NB4 (cell line): ENCODE results near the gene NOA1.
"Not testable (repeated sequence)": the region's sequence is repeated elsewhere in the genome, so short reads cannot be mapped to it uniquely, and the experiment has no call there.

ENCODE experiments used
- DNase-seq: peaks from one replicate; pipeline ENCODE4 v3.0.0; 2010; ENCODE audit warnings: low read depth
- H3K4me3 ChIP-seq: one replicate; pipeline ENCODE4 v1.5.1; 2011; ENCODE audit warnings: mild to moderate bottlenecking, low read depth, low read length, moderate library complexity
- MYC ChIP-seq: IDR thresholded peaks from 2 replicates; pipeline ENCODE4 v1.6.1; 2011; ENCODE audit warnings: low read depth, low read length
- POLR2A ChIP-seq: IDR thresholded peaks from 2 replicates; pipeline ENCODE4 v1.6.1; 2011; ENCODE audit warnings: mild to moderate bottlenecking; ENCODE audit not compliant: insufficient read length; ENCODE audit errors: extremely low read depth
- TF ChIP-seq, protein P1 (sequence below): IDR thresholded peaks from 2 replicates; pipeline ENCODE4 v1.6.1; 2011; ENCODE audit warnings: low read depth, low read length
- TF ChIP-seq, protein P2 (sequence below): IDR thresholded peaks from one replicate; pipeline ENCODE4 v1.5.1; 2012; ENCODE audit warnings: low read depth, low read length

The NOA1 gene

DNA sequence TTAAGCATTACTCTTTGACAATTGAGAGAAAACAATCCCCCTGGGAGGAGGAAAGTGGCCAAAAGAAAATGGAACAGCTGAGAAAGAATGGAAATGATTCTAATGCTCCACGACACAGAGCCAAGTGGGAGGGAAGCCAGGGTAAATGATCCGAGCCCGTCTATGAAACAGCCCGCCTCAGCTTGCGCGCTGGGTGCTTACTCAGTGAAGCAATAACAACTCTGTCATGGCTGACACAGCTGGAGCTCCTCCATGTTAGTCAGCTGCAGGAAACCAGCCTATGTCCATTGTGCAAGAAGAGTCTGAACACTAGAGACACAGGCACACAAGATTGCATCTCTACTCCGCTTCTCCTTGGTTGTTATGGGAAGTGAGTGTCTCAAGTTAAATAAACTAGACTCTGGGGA, 19.3 kb downstream of the NOA1 start:
- no peak overlapping the region for H3K4me3 ChIP-seq
- TF ChIP-seq, protein P1, sequence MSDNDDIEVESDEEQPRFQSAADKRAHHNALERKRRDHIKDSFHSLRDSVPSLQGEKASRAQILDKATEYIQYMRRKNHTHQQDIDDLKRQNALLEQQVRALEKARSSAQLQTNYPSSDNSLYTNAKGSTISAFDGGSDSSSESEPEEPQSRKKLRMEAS: 0 out of 2 replicates have a peak, but pooled peaks have one; percentile 57
- TF ChIP-seq, protein P2, sequence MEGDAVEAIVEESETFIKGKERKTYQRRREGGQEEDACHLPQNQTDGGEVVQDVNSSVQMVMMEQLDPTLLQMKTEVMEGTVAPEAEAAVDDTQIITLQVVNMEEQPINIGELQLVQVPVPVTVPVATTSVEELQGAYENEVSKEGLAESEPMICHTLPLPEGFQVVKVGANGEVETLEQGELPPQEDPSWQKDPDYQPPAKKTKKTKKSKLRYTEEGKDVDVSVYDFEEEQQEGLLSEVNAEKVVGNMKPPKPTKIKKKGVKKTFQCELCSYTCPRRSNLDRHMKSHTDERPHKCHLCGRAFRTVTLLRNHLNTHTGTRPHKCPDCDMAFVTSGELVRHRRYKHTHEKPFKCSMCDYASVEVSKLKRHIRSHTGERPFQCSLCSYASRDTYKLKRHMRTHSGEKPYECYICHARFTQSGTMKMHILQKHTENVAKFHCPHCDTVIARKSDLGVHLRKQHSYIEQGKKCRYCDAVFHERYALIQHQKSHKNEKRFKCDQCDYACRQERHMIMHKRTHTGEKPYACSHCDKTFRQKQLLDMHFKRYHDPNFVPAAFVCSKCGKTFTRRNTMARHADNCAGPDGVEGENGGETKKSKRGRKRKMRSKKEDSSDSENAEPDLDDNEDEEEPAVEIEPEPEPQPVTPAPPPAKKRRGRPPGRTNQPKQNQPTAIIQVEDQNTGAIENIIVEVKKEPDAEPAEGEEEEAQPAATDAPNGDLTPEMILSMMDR: no peak
- TF ChIP-seq MYC (peak; percentile 82), POLR2A (no peak)
- DNase-seq: peak; percentile 98

DNA sequence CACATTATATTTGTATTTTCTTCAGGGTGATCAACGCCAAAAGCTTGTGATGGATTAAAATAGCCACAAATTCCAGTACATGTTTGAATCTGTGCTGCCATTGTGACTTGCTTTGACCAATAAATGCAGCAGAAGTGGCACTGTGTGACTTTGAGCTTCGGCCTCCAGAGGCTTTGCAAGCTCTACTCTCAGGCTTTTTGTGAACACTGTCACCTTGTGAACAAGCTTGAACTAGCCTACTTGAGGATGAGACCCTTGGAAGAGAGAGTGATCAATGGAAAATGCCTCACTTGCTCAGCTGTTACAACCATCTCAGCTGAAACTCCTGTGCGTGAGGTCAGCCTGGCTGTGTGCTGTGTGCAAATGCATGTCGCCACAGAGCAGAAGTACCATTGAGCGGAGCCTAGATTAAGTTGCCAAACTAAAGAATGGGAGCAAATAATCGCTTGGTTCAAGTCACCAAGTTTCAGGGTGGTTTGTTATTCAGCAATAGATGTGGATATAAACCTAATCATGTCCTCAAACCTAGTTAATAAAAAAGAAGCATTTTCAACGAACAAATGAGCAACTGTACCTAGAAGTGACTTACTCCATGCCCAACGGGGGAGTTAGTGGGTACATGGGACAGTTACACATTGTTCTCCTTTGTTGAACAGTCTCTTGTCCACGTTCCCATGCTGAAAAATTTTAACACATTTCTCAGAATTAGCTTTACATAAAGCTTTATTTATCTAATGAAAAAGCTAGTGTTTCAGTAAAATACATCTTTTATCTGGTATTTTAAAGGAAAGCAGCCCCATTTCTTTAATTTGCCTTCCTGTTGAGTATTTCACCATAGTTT, 23.5 kb downstream of the NOA1 start:
- TF ChIP-seq MYC (no peak), POLR2A (no peak)
- TF ChIP-seq, protein P2: no peak
- no peak for DNase-seq
- H3K4me3 ChIP-seq: no peak overlapping the region

DNA sequence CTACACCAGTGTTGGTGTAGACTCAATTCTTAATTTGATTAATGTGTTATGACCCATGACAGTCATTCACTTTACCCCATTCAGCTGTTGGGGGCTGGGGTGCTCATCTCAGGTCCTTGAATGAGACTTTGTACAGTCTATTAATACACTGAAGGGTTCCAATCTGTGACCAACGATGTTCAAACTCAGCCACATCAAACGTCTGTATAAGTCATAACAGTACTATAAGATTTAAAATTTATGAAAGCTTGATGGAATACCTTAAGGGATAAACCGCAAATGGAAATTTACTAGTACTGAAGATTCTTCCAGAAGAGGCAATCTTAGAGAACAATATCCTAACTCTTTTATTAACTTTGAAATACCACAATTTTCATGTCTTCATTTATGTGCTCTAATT, 36.0 kb downstream of the NOA1 start:
- DNase-seq: no peak
- TF ChIP-seq POLR2A (no peak), MYC (no peak)
- TF ChIP-seq, protein P2: no peak
- TF ChIP-seq, protein P1: no peak
- H3K4me3 ChIP-seq: no peak overlapping the region

DNA sequence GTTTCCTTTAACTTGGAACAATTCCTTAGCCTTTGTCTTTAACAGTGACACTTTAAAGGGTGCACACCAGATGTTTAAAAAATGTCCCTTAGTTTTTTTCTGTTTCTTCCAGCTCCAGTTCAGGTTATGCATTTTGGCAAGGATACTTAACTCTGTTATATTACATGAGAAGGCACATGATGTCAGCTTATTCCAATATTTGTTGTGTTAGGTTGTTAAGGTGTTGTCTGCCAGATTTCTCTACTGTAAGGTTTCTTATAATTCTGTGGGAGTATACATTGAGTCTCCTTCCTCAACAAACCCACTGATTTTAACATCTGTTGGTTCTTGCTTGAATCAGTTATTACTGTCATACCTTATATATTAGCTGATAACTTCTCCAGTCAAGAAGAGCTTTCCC, 36.4 kb downstream of the NOA1 start:
- no peak for TF ChIP-seq MYC
- TF ChIP-seq, protein P1: no peak
- TF ChIP-seq, protein P2: no peak
- no peak for TF ChIP-seq POLR2A

DNA sequence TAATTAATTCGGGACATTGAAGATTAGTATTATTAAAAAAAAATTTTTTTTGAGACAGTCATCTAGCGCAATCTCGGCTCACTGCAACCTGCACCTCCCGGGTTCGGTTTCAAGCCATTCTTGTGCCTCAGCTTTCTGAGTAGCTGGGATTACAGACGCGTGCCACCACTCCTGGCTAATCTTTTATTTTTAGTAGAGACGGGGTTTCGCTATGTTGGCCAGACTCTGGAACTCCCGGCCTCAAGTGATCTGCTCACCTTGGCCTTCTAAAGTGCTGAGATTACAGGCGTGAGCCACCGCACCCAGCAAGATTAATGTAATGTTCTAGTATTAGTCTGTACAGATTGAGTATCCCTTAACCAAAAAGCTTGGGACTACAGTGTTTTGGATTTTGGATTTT, 37.0 kb downstream of the NOA1 start:
- TF ChIP-seq, protein P1: no peak
- TF ChIP-seq POLR2A: no peak
- TF ChIP-seq, protein P2: no peak
- no peak for TF ChIP-seq MYC
- no peak overlapping the region for H3K4me3 ChIP-seq
- DNase-seq: no peak

More for the DNA sequence above, 36.4 kb downstream of the NOA1 start:
- DNase-seq: no peak
- no peak overlapping the region for H3K4me3 ChIP-seq

DNA sequence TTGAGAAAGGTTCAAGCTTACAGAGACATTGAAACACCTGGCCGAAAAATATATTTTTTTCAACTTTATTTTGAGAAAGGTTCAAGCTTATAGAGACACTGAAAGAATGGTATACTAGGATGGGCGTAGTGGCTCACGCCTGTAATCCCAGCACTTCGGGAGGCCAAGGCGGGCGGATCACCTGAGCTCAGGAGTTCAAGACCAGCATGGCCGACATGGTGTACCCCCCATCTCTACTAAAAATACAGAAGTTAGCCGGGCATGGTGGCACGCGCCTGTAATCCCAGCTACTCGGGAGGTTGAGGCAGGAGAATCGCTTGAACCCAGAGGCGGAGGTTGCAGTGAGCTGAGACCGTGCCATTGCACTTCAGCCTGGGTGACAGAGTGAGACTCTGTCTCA, 37.6 kb downstream of the NOA1 start:
- H3K4me3 ChIP-seq, DNase-seq: not testable (repeated sequence)
